M059J (cell line): ENCODE data around the gene SIRT6. TPM values are rescaled to one million over a fixed set of nuclear protein-coding genes. Genes with fewer than 3 reads are reported as not detected.
A peak's percentile ranks its signal among the peaks of the same experiment; 100 is the strongest.
"Not testable (repeated sequence)": the region's sequence is repeated elsewhere in the genome, so short reads cannot be mapped to it uniquely, and the experiment has no call there.

Source experiments
- DNase-seq: peaks from one replicate; pipeline ENCODE4 v3.0.0-alpha.2; 2012; ENCODE audit warnings: low read depth
- total RNA-seq: library from RNA; depleted of rRNA; stranded (reverse); fragments of >200 nt; shearing (Covaris generic); gene quantifications from 2 replicates; pipeline ENCODE4 v1.2.3, GENCODE V29; 2014

The SIRT6 gene
- total RNA-seq, 1 experiment from 2014 or later = 21.9 TPM

DNA sequence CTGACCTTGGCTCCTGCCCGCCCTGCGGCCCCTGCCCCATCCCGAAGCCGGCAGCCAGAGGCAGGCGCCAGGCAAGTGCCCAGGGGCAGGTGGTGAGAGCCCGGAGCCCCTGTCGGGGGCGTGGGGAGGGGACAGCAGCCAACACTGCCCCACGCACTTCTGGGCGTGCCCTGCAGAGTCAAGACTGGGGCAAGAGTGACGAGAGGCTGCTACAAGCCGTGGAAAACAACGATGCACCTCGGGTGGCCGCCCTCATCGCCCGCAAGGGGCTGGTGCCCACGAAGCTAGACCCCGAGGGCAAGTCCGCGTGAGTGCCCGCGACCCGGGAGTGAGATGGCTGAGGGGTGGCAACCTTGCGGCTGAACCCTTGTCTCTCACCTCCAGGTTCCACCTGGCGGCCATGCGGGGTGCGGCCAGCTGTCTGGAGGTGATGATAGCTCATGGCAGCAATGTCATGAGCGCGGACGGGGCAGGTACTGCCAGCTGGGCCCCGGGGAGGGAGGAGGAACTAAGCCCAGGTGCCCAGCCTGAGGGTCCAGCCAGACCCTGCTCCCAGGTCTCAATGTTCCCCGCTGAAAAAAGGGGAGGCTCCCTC is 17.4 kb upstream of the SIRT6 start:
- no peak for DNase-seq

DNA sequence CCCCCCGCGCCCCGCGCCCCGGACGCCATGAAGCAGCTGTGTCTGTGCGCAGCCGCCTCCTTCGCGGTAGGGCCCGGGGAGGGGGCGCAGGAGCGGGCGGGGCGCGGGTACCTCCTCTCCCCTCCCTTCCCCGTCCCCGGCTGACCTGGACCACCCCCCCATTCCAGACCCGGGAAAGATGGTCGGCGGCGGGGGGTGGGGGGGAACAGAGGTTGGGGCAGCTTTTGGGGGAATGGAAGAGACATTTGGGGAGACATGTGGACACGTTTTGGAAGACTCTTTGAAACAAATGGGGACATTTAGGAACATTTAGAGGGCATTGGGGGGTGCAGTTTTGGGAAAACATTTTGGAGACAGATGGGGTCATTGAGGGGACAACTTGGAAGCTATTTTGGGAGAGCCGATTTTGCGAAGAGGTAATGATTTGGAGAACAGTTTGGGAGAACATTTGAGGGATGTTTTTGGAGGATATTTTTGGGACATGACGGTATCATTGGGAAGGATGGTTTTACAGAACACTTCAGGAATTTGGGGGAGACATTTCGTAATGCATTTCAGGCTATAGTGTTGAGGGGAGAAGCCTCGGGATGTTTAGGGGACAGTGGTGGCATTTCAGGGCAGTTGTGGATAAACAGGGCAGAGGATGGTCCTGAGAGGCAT is 16.2 kb upstream of the SIRT6 start:
- no peak for DNase-seq

DNA sequence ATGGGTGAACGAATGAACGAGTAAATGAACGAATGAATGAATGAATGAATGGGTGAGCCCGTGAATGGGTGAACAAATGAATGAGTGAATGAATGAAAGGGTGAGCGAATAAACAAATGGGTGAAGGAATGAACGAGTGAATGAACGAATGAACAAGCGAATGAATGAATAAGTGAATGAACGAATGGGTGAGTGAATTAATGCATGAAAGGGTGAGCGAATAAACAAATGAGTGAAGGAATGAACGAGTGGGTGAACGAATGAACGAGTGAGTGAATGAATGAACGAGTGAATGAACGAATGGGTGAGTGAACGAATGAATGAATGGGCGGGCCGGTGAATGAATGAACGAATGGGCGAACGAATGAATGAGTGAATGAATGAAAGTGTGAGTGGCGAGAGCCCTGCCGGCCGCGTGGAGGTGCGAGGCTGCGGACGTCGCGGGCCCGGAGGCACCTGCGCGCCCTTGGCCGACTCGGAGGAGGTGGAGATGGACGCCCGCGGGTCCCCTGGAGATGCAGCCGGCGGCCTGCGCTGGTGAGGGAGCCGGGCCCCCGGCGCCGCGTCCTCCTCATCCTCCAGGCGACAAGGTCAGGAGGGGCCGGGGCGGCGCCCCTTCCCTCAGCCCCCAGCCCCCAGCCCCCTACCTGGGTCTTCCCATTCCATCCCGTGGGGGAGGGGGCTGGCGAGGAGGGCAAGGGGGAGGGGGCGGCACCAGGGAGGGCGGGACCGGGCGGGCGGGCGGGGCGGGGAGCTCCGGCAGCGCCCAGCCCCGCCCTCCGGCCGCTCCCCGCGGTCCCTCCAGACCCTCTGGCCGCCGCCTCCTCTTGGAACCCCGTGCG is 15.5 kb upstream of the SIRT6 start:
- peak; percentile 16 for DNase-seq

DNA sequence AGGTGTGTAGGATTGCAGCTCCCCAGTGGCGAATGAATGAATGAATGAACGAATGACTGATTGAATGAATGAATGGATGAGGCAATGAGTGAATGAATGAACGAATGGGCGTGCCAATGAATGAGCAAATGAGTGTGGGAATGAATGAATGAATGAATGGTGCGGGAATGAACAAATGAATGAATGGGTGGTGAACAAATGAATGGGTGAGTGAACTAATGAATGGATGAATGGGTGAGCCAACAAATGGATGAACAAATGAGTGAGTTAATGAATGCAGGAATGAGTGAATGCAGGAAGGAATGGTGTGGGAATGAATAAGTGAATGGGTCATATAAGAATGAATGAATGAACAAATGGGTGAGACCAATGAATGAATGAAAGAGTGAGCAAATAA is 14.9 kb upstream of the SIRT6 start:
- no peak for DNase-seq

DNA sequence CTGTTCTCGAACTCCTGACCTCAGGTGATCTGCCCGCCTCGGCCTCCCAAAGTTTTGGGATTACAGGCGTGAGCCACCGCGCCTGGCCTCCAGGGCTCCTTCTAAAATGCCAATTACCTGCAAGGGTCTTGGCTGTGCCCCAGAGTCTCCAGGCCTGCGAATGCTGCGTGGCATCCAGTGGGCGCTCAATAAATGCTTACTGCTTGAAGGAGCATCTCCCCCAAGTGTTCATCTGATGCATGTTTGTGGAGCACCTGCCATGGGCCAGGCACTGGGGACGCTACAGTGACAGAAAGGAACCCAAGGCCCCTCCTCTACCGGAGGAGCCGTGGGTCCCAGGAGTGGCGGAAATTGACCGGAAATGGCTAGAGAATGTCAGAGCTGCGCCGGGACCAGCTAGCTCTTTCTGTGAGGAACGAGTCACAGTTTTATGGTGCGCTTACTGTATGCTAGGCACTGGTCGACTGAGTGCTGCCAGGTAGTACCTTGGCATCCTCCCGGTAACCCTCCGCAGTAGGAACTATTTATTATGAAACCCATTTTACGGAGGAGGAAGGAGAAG is 14.3 kb upstream of the SIRT6 start:
- no peak for DNase-seq

DNA sequence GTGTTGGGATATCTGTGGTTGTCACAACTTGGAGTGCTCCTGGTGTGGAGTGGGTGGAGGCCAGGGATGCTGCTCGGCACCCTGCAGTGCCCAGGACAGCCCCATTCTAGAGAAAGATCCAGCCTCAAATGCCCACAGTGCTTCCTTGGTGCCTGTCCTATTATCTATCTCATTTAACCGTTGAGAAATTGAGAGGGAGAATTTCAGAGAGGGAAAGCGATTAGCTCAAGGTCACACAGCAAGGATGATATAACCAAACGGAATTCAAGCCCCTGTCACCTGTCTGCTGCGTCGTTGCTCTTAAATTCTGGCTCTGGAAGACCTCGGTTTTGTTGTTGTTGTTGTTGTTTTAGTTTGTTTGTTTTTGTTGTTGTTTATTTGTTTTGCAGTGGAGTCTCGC is 13.6 kb upstream of the SIRT6 start:
- DNase-seq = no peak

DNA sequence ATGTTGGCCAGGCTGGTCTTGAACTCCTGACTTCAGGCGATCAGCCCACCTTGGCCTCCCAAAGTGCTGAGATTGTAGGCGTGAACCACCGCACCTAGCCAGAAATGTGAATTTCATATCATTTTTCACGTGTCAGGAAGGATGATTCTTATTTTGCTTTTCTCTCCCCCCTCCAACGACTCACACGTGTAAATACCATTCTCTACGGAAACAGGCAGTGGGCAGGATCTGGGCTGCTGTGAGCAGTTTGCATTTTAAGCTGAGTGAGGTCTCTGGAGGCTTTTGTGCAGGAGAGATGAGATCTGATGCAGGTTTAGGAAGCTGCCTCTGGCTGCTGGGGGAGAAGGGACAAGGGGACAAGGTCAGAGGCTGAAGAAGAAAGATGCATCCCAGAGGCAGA is 12.0 kb upstream of the SIRT6 start:
- DNase-seq = no peak

DNA sequence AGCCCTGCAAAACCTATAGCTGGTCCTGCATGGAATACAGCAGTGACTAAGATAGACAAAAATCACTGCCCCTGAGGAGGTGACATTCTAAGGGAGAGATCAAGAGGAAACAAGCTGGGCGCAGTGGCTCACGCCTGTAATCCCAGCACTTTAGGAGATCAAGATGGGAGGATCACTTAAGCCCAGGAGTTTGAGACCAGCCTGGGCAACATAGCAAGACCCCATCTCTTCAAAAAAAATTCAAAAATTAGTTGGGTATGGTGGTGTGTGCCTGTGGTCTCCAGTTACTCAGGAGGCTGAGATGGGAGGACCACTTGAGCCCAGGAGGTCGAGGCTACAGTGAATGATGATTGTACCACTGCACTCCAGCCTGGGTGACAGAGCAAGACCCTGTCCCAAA is 10.2 kb upstream of the SIRT6 start:
- not testable (repeated sequence) for DNase-seq

DNA sequence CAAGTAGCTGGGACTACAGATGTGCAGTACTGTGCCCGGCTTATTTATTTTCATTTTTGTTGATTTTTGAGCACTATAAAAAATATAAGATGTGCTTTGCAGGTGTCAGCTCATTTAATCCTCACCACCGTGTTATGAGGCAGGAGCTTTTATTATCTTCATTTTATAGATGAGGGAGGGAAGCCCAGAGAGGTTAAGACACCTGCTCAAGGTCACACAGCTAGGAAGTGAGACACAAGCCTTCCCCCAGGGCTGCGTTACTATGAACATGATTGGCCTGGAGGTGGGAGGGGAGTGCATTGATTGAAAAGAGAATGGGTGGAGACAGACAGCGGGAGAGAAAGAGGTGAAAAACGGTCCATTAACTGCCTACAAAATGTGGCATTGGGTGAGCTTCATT is 7.3 kb upstream of the SIRT6 start:
- no peak for DNase-seq

DNA sequence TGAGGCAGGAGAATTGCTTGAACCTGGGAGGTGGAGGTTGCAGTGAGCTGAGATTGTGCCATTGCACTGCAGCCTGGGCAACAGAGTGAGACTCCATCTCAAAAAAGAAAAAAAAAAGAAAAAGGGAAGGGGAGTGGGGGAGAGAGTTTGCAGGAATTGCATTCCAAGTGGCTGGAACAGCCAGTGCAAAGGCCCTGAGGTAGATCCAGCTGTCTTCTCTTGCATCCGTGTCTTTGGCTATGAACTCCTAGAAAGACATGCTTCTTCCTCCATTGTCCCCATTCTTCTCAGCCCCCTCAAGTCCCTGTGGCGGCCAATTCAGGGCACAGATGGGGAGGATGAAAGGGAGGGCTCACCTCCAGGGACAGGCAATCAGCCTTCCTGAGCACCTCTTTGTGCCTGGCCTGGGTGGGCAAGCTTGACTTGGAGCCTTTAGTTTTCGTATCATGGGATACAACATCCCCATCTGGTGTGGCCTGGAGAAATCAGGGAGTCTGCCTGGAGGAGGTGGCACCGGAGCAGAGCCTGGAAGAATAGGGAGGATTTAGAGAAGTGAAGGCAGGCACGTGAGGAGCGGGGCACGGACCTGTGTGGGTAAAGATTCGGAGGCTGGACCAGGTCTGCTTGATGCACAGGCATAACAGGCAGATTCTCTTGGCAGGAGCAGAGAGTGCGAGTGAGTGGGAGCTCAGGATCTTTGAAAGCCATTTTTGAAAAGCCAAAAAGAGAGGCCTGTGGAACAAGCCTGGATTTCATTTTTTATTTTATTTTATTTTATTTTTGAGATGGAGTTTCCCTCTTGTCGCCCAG is 5.2 kb upstream of the SIRT6 start:
- DNase-seq = no peak

DNA sequence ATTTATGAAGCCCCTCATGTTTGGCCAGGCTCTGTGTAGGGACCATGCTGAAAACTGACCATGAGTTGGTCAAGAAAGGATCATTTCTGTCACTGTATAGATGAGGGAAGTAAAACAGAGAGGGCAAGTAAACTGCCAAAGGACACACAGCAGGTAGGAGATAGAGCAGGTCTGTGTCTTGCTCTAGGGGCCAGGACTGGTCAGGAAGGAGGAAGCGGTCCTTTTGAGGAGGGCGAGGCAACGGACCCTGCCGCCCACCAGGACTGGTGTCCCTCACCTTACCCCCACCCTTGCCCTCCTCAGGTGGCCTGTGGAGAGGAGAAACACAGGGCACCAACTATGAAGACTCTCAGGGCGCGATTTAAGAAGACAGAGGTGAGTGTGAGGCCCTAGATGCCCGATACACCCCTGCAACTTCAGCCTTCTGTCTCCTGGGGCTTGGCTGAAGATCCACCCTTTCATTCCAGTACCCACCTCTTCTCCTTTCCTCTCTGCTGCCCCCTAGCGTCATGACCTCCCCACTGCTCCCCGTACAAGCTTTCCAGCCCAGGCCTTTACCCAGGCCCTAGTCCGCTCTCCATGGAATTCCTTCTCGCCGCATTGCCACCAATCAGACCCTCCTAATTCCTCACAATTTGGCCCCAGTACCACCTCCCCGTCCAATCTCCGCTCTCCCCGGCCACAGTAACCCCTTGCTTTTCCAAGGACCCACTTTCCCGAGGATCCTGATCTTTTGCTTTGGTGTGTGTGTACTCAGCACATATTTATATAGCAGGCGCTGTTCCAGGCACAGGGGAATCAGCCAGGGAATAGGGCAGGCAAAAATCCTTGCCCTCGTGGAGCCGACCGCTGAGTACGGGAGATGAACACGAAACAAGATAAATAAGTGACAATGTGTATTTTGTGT is 4.0 kb upstream of the SIRT6 start:
- peak; percentile 70 for DNase-seq

DNA sequence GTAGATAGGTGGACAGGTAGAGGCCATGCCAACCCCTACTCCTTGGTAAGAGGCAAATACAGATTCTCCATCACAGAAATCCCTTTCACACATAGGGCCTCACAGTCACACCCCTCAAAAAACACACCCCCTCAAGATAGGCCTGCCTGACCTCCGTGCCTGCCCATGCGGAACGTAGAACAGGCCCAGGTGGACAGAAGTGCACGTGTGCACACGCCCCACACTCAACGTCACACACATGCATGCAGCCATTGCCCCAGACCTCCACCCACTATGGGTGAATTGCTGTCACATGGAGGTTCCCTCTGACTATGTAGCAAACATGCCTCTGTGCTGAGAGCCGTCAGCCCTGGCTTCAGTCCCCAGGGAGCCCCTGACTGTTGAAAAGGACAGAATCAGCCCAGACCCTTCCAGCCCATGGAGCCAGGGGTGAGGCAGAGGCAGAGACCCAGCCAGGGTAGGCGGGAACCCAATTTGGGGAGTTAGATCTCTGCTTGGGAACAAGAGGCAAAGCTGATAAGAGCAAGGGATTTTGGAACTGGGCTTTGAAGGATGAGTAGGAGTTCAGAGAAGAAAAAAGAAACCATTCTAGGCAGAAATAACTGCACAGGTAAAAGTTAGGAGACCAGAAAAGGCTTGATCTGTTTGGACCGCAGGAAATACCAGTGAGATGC is 3.2 kb upstream of the SIRT6 start:
- no peak for DNase-seq

DNA sequence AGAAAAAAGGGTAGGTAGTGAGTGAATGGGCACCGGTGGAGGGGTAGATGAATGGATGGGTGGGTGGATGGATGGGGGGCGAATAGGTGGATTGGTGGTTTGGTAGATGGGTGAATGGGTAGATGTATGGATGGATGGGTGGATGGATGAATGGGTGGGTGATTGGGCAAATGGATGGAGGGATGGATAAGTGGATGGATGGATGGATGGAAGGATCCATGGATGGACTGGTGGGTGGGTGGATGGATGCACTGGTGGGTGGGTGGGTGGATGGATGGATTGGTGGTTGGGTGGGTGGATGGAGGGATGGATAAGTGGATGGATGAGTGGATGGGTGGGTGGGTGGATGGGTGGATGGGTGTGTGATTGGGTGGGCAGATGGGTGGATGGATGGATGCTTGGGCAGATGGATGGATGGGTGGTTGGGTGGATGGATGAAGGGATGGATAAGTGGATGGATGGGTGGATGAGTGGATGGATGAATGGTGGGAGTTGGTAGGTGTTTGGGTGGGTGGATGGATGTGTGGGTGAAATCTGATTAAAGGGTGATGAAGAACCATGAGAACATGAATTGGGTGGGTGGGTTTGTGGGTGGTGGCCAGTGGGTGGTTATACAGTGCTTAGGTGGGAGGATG is 2.5 kb upstream of the SIRT6 start:
- no peak for DNase-seq

DNA sequence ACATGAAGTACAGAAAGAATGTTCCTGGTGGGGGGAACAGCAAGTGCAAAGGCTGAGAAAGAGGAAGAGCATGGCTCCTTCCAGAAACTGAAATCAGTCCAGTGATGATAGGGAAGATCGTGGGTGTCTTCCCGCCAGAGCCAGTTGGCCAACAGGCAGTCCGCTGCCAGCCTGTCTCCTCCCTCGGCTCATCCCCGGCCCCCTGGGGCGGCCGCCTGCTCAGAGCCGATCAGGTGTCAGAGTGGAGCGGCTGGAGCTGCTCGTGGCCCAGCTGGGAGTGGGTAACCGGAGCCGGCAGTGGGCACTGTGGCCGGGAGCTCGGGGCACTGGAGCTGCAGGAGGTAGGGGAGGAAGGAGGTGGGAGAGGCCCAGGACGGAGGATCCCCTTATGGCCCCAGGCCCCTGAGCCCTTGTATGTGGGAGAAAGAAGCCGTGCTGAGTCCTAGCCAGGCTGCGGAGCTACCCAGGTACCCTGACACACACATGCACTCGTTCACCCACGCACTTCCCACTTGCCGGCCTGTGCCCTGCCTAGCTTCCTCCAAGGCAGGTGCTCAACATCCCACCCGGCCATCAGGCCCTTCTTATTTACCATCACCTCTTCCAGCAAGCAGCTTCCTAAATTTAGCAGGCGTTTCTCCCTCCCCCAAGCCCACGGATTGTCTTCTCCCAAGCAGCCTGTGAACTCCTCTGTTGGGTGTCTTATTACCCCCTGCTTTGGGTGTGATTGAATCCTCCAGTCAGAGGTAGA is 1.8 kb upstream of the SIRT6 start:
- DNase-seq = peak; percentile 17

DNA sequence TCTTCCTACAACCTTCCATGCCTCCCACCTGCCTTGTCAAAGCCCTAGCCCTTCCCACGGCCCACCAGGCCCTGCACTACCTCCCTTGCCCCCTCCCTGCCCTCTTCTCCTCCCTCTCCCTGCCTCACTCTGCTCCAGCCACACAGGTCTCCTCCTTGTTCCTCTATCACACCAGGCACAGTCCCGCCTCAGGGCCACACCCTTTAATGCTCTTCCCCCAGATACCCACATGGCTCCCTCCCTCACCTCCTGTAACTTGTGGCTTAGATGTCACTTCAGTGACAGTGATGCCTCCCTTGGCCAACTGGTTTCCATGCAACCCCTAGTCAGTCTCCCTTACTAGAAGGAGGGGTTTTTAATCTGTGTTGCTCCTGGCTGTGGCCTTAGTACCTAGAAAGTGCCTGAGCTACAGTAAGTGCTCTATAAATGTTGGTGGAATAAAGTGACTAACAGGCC is 1.3 kb downstream of the SIRT6 start:
- no peak for DNase-seq

DNA sequence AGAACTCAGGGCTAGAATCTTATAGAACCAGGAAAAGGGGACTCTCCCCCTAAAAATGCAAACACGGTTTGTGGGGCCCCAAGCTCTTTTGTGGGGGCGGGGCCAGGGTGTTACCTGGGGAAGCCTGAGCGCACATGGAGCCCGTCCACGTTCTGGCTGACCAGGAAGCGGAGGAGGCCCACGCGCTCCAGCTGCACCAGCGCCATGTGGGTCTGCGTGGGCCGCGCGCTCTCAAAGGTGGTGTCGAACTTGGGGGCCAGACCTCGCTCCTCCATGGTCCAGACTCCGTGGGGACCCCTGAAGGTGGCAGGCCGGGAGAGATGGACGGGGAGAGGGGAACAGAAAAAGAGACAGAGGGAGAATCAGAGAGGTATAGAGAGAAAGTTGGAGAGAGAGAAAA is 3.4 kb downstream of the SIRT6 start:
- DNase-seq = no peak

DNA sequence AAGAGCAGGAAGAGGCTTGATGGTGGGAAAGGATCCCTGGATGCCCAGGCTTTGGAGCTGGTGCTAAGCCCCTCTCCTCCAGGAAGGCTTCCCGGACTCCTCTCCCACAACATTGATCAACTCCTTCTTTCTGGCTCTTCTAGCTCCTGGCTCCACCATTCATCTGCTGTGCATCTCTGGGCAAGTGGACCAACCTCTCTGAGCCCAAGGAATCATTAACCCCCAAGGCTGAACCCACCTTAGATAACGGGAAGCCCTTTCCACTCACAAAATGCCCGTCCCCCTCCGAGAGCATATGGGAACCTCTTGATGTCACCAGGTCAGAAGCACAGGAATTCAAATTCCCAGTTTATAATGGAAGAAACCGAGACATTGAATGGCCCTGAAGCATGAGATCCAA is 5.2 kb downstream of the SIRT6 start:
- DNase-seq = no peak

DNA sequence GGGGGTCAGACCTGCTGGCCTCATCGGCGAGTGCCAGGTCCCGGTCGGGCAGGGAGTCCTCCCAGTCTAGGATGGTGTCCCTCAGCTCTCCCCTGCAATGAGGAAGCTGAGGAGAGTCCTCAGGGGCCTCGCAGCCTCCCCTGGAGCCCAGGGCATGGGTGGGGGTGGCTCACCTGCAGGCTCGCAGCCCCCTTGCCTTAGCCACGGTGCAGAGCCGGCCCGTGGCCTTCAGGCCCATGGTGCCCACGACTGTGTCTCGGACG is 6.8 kb downstream of the SIRT6 start:
- no peak for DNase-seq
